ENCODE results near the gene EIF2S1. TPM values are rescaled to one million over a fixed set of nuclear protein-coding genes. Genes with fewer than 3 reads are reported as not detected.
A peak's percentile ranks its signal among the peaks of the same experiment; 100 is the strongest.

EIF2S1 gene
- total RNA-seq, 1 donor from 2014 or later, result 356 TPM

DNA sequence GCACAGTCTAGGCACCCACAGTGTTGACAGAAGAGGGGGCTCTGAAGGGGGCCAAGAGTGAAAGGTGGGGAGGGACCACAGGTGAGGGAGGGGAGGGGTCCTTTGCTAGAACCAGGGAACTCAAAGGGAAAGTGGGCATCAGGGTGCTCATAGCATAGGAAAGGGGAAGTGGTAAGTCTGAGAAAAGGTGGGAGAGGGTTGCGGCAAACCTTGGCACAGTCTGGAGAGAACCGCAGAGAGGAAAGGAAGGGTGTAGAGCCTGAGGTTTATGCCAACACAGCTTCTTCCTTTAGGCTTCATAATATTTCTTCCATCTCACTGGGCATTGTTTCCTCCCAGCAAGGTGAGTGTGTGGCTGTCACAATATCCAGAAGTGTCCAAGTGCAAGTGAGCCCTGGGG, 63.3 kb downstream of the EIF2S1 start:
- TF ChIP-seq CTCF (IDR thresholded peaks at IDR 0.05; ENCODE audit: insufficient read depth, low read length, severe bottlenecking), result no peak
- FAIRE-seq, result no peak
- Histone ChIP-seq H3K27me3 (ENCODE audit: control insufficient read depth, insufficient read depth, low read length) (no peaks in the 10 kb centered on the region), H3K36me3 (ENCODE audit: control insufficient read depth, insufficient read depth, low read length) (no peaks in the 10 kb centered on the region), H3K4me3 (ENCODE audit: low read depth, low read length) (no peak overlapping the region)
- no peak for DNase-seq (ENCODE audit: low read depth)

DNA sequence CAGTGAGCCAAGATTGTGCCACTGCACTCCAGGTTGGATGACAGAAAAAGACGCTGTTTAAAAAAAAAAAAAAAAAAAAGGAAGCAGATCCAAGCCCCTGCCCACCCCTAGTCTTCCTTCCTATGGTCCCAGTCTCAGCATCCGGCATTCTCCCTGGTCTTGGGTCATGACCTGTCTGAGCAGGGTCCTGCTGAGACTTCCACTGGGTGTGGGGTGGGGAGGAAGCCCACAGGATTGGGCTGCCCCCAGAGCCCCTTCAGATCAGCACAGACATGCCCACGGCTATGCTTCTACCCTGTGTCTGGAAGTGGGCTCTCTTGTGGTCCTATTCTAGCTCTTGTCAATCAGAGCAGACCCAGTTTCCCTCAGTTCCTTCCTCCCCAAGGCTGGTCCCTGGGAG, 64.4 kb downstream of the EIF2S1 start:
- H3K36me3 ChIP-seq (ENCODE audit: control insufficient read depth, insufficient read depth, low read length), result no peaks in the 10 kb centered on the region
- no peak for TF ChIP-seq CTCF (IDR thresholded peaks at IDR 0.05; ENCODE audit: insufficient read depth, low read length, severe bottlenecking)
- FAIRE-seq (no peak), DNase-seq (ENCODE audit: low read depth) (no peak)
- no peak overlapping the region for H3K4me3 ChIP-seq (ENCODE audit: low read depth, low read length)
- H3K27me3 ChIP-seq (ENCODE audit: control insufficient read depth, insufficient read depth, low read length), result no peaks in the 10 kb centered on the region

DNA sequence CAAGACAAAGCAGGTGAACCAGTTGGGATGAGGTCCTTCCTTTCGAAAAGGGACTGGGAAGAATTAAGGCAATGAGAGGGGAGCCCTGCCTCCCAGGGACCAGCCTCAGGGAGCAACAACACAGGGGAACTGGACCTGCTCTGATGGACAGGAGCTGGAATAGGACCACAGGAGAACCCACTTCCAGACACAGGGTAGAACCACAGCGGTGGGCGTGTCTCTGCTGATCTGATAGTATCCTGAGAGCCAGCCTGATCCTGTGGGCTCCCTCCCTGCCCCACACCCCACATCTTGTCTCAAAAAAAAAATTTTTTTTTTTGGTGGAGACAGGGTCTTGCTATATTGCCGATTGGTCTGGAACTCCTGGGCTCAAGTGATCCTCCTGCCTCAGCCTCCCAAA, 65.5 kb downstream of the EIF2S1 start:
- TF ChIP-seq CTCF (IDR thresholded peaks at IDR 0.05; ENCODE audit: insufficient read depth, low read length, severe bottlenecking), result no peak
- H3K4me3 ChIP-seq (ENCODE audit: low read depth, low read length), result no peak overlapping the region
- FAIRE-seq (no peak), DNase-seq (ENCODE audit: low read depth) (no peak)
- H3K27me3 ChIP-seq (ENCODE audit: control insufficient read depth, insufficient read depth, low read length), result no peaks in the 10 kb centered on the region
- H3K36me3 ChIP-seq (ENCODE audit: control insufficient read depth, insufficient read depth, low read length), result no peaks in the 10 kb centered on the region

DNA sequence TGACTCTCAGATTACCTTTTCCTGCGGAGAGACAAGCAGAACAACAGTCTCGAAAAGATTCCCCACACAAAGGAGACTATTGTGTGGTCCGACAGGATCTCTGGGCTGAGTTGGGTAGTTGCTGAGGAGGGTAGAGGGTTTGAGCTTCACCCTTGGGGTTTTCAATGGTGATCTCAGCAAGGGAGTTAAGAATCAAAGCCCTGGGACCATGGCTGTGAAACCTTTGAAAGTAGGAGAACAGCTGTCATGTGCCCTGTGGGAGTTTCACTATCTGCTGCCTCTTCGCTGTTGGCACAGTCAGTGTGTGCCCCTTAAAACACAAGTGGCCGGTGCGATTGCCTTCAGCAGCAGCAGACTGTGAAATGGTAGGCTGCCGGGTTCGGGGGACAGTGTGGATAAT, 66.0 kb downstream of the EIF2S1 start:
- Histone ChIP-seq H3K27me3 (ENCODE audit: control insufficient read depth, insufficient read depth, low read length) (no peaks in the 10 kb centered on the region), H3K4me3 (ENCODE audit: low read depth, low read length) (no peak overlapping the region), H3K36me3 (ENCODE audit: control insufficient read depth, insufficient read depth, low read length) (no peaks in the 10 kb centered on the region)
- no peak for DNase-seq (ENCODE audit: low read depth)
- no peak for FAIRE-seq
- TF ChIP-seq CTCF (IDR thresholded peaks at IDR 0.05; ENCODE audit: insufficient read depth, low read length, severe bottlenecking), result no peak

GRCh38 chr14:67426983-67427606, 67.0 kb downstream of the EIF2S1 start:
- Histone ChIP-seq H3K4me3 (ENCODE audit: low read depth, low read length) (no peak overlapping the region), H3K27me3 (ENCODE audit: control insufficient read depth, insufficient read depth, low read length) (no peaks in the 10 kb centered on the region), H3K36me3 (ENCODE audit: control insufficient read depth, insufficient read depth, low read length) (no peaks in the 10 kb centered on the region)
- peak; percentile 80 for TF ChIP-seq CTCF (IDR thresholded peaks at IDR 0.05; ENCODE audit: insufficient read depth, low read length, severe bottlenecking)
- FAIRE-seq (no peak), DNase-seq (ENCODE audit: low read depth) (peak; percentile 70)

DNA sequence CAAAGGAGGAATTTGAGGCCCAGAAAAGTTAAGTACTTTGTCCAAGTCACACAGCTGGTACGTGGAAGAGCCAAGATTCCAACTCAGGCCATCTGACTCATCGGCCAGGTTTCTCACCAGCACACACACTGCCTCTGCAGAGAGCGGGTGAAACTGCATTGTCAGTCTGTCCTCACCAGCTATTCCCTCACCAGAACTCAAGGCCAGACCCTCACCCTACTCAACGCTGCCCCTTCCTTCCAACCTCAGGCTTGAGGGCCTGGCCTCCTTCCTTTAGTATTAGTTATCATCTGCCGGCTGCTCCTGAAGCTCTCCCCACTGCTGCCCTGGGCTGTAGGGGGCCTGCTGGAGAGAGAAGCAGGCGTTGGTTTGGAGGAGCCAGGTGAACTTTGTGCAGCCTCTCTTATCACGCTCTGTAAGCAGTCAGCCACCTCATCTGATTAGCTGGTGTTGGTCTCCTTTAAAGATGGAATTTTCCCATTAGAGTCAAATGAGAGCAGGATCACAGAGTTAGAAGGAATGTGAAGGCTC, 68.4 kb downstream of the EIF2S1 start:
- no peaks in the 10 kb centered on the region for H3K36me3 ChIP-seq (ENCODE audit: control insufficient read depth, insufficient read depth, low read length)
- H3K27me3 ChIP-seq (ENCODE audit: control insufficient read depth, insufficient read depth, low read length), result no peaks in the 10 kb centered on the region
- no peak for TF ChIP-seq CTCF (IDR thresholded peaks at IDR 0.05; ENCODE audit: insufficient read depth, low read length, severe bottlenecking)
- DNase-seq (ENCODE audit: low read depth) (peak; percentile 66), FAIRE-seq (no peak)
- no peak overlapping the region for H3K4me3 ChIP-seq (ENCODE audit: low read depth, low read length)

All from bronchial epithelial cell (primary cell).